MCF 10A (cell line): ENCODE results near the gene HPN. TPM values are rescaled to one million over a fixed set of nuclear protein-coding genes. Genes with fewer than 3 reads are reported as not detected.

Experiments used
- BruUV-seq: library from RNA; stranded (reverse); fragments of 400-500 nt; replicated peaks from 2 replicates; lab custom pipeline; 2021; lab: Mats Ljungman, UMichigan
- CTCF ChIA-PET: fragments of 300-600 bp; sonication (Branson Sonifier 250); formaldehyde crosslinking; extraction: SDS; loops from one replicate; lab custom pipeline; 2021; ENCODE audit warnings: antibody characterized with exemption, inconsistent platforms; lab: Yijun Ruan, JAX
- POLR2A ChIA-PET: fragments of 300-600, 350-650 bp; sonication (Branson Sonifier 250); formaldehyde crosslinking; extraction: SDS; loops from one replicate; lab custom pipeline; 2020; ENCODE audit warnings: antibody characterized with exemption, inconsistent platforms; lab: Yijun Ruan, JAX
- DNase-seq: peaks from one replicate; pipeline ENCODE4 v3.0.0-alpha.2; 2018; ENCODE audit not compliant: unreplicated experiment
- H3K27ac Mint-ChIP-seq: one replicate; pipeline ENCODE4 v1.8.0; 2022; ENCODE audit warnings: mild to moderate bottlenecking, low read depth, mixed read lengths; ENCODE audit not compliant: unreplicated experiment
- H3K27me3 Mint-ChIP-seq: one replicate; pipeline ENCODE4 v1.8.0; 2022; ENCODE audit warnings: mixed read lengths; ENCODE audit not compliant: insufficient read depth, unreplicated experiment
- H3K36me3 Mint-ChIP-seq: one replicate; pipeline ENCODE4 v1.8.0; 2022; ENCODE audit warnings: mild to moderate bottlenecking, moderate library complexity, mixed read lengths; ENCODE audit not compliant: insufficient read depth, unreplicated experiment
- H3K4me1 Mint-ChIP-seq: one replicate; pipeline ENCODE4 v1.8.0; 2022; ENCODE audit warnings: mixed read lengths; ENCODE audit not compliant: insufficient read depth, unreplicated experiment
- H3K4me3 Mint-ChIP-seq: one replicate; pipeline ENCODE4 v1.8.0; 2022; ENCODE audit warnings: mild to moderate bottlenecking, moderate library complexity, mixed read lengths; ENCODE audit not compliant: unreplicated experiment
- H3K9me3 Mint-ChIP-seq: one replicate; pipeline ENCODE4 v1.8.0; 2022; ENCODE audit warnings: mixed read lengths; ENCODE audit not compliant: unreplicated experiment
- intact Hi-C: fragments of 100-400 bp; cut with micrococcal nuclease; formaldehyde crosslinking; loops from 2 replicates; pipeline ENCODE4 v1.14.1; 2022
- total RNA-seq: library from RNA; stranded (reverse); gene quantifications from 2 replicates; pipeline ENCODE4 v1.2.3, GENCODE V29; 2022
- TF ChIP-seq, protein P1 (sequence below): fragments of 200-600 bp; IDR thresholded peaks from one replicate; pipeline ENCODE4 v1.8.0; 2022; ENCODE audit warnings: antibody characterized with exemption, mild to moderate bottlenecking; ENCODE audit not compliant: unreplicated experiment

Gene HPN
- total RNA-seq, 1 experiment from 2014 or later = not detected

GRCh38 chr19:35024095-35024494 lies 17.4 kb upstream of the HPN start:
- peaks cover 38% of the 10 kb centered on the region for H3K36me3 Mint-ChIP-seq
- POLR2A ChIA-PET = no interaction called here
- H3K9me3 Mint-ChIP-seq = no peaks in the 10 kb centered on the region

DNA sequence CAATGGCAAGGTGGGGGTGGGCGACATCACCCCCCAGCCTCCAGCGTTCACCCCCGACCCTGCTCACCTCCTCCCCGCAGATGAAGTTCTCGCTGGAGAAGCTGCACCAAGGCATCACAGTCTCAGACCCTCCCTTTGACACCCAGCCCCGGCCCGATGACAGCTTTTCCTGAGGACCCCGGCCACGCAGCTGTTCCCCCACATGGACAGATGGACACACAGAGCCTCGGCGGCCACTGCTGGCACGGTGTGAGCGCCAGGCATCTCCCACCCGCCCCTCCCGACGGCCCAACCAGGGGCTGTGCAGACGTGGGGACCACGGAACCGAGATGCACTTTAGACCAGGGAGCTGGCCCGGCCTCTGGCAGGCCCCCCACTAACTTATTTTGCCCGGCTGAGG lies 15.6 kb upstream of the HPN start:
- Mint-ChIP-seq H3K36me3 (peaks cover 21% of the 10 kb centered on the region), H3K27ac (no peak overlapping the region), H3K9me3 (no peaks in the 10 kb centered on the region), H3K27me3 (peaks cover 3% of the 10 kb centered on the region), H3K4me3 (no peak overlapping the region), H3K4me1 (no peaks in the 10 kb centered on the region)
- POLR2A ChIA-PET = no interaction called here
- no TSS peak for BruUV-seq
- DNase-seq = no peak
- intact Hi-C loops = no loop called here
- CTCF ChIA-PET = interaction anchor here (0.6 to 1.5 kb wide), 5 partner anchors 13 to 89 kb away, joined by 3 to 4 read pairs (median 4); no protein-coding TSS in a partner anchor
- TF ChIP-seq, protein P1, sequence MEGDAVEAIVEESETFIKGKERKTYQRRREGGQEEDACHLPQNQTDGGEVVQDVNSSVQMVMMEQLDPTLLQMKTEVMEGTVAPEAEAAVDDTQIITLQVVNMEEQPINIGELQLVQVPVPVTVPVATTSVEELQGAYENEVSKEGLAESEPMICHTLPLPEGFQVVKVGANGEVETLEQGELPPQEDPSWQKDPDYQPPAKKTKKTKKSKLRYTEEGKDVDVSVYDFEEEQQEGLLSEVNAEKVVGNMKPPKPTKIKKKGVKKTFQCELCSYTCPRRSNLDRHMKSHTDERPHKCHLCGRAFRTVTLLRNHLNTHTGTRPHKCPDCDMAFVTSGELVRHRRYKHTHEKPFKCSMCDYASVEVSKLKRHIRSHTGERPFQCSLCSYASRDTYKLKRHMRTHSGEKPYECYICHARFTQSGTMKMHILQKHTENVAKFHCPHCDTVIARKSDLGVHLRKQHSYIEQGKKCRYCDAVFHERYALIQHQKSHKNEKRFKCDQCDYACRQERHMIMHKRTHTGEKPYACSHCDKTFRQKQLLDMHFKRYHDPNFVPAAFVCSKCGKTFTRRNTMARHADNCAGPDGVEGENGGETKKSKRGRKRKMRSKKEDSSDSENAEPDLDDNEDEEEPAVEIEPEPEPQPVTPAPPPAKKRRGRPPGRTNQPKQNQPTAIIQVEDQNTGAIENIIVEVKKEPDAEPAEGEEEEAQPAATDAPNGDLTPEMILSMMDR = no peak

More at GRCh38 chr19:35024095-35024494, 17.4 kb upstream of the HPN start:
- H3K27me3 Mint-ChIP-seq = no peaks in the 10 kb centered on the region
- DNase-seq = no peak
- BruUV-seq = no TSS peak
- H3K4me1 Mint-ChIP-seq = no peaks in the 10 kb centered on the region
- no peak overlapping the region for H3K27ac Mint-ChIP-seq
- no peak overlapping the region for H3K4me3 Mint-ChIP-seq
- TF ChIP-seq, protein P1 = no peak
- intact Hi-C loops = no loop called here
- CTCF ChIA-PET = no interaction called here

DNA sequence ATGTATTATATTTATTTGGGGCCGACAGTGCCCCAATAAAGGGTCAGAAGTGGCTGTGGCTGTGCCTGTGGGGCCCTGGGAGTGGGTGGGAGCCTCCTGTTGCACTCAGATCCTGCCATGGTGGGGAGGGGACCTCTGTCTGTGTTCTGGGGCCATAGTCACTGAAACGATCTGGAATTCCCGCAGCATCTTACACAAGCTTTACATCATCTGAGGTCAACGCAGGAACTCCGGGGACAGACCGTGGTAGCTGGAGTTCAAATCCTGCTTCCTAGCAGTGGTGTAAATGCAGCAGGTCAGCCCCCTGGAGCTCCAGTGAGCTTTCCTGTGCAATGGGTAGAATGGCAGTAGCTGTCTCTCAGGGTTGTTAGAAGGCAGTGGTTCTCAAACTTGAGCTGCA lies 15.1 kb upstream of the HPN start:
- TF ChIP-seq, protein P1 = no peak

GRCh38 chr19:35027009-35027408 lies 14.5 kb upstream of the HPN start:
- Mint-ChIP-seq H3K4me3 (no peak overlapping the region), H3K27ac (no peak overlapping the region), H3K9me3 (no peaks in the 10 kb centered on the region), H3K27me3 (peaks cover 14% of the 10 kb centered on the region), H3K36me3 (peaks cover 17% of the 10 kb centered on the region), H3K4me1 (peaks cover 6% of the 10 kb centered on the region)
- BruUV-seq = no TSS peak
- ChIA-PET CTCF (interaction anchor here (1.2 to 1.8 kb wide), 4 partner anchors 14 to 40 kb away, joined by 3 to 10 read pairs (median 4); no protein-coding TSS in a partner anchor), POLR2A (no interaction called here)
- TF ChIP-seq, protein P1 = no peak
- intact Hi-C loops = no loop called here
- DNase-seq = no peak

More for the DNA sequence above, 15.1 kb upstream of the HPN start:
- no TSS peak for BruUV-seq
- no peak for DNase-seq
- intact Hi-C loops = no loop called here
- H3K36me3 Mint-ChIP-seq = peaks cover 17% of the 10 kb centered on the region
- H3K9me3 Mint-ChIP-seq = no peaks in the 10 kb centered on the region
- H3K27ac Mint-ChIP-seq = no peak overlapping the region
- no peak overlapping the region for H3K4me3 Mint-ChIP-seq
- ChIA-PET POLR2A (no interaction called here), CTCF (interaction anchor here (0.6 to 1.5 kb wide), 5 partner anchors 14 to 88 kb away, joined by 3 to 4 read pairs (median 4); no protein-coding TSS in a partner anchor)
- H3K27me3 Mint-ChIP-seq = peaks cover 8% of the 10 kb centered on the region
- peaks cover 4% of the 10 kb centered on the region for H3K4me1 Mint-ChIP-seq
